Liver (tissue), 9 donors: ENCODE measurements around the gene PLPP4. TPM values are rescaled to one million over a fixed set of nuclear protein-coding genes. Genes with fewer than 3 reads are reported as not detected.

Experiments
- DNase-seq: peaks from one replicate; pipeline ENCODE4 v3.0.0-alpha.2; 2017; ENCODE audit warnings: low spot score
- H3K27ac ChIP-seq, 2 donors: one replicate each; pipeline ENCODE4 v1.7.0; 2013; ENCODE audit warnings: inconsistent platforms in 2 of 2, low read length in 2 of 2, control low read depth in 1 of 2, low read depth in 1 of 2, mild to moderate bottlenecking in 1 of 2
- H3K27me3 ChIP-seq, 4 donors: one replicate each; pipeline versions ENCODE4 v1.6.1 to v1.7.0; 2013; ENCODE audit warnings: low read length in 3 of 4, inconsistent platforms in 1 of 4, mild to moderate bottlenecking in 1 of 4, moderate library complexity in 1 of 4; ENCODE audit not compliant: control insufficient read depth in 4 of 4, insufficient read depth in 4 of 4
- H3K36me3 ChIP-seq, 4 donors: one replicate each; pipeline versions ENCODE4 v1.6.1 to v1.7.0; 2013; ENCODE audit warnings: low read length in 3 of 4, mild to moderate bottlenecking in 3 of 4, low read depth in 1 of 4, moderate library complexity in 1 of 4; ENCODE audit not compliant: control insufficient read depth in 4 of 4, insufficient read depth in 3 of 4
- H3K4me1 ChIP-seq, 4 donors: one replicate each; pipeline versions ENCODE4 v1.6.1 to v1.7.0; 2013; ENCODE audit warnings: low read length in 3 of 4, mild to moderate bottlenecking in 3 of 4, moderate library complexity in 1 of 4; ENCODE audit not compliant: control insufficient read depth in 4 of 4, insufficient read depth in 4 of 4
- H3K4me3 ChIP-seq, 3 donors: one replicate each; pipeline versions ENCODE4 v1.6.1 to v1.7.0; 2013; ENCODE audit warnings: low read length in 3 of 3, control low read depth in 1 of 3, low read depth in 1 of 3, mild to moderate bottlenecking in 1 of 3
- H3K9ac ChIP-seq, 2 donors: one replicate each; pipeline ENCODE4 v1.7.0; 2013; ENCODE audit warnings: low read length in 2 of 2, mild to moderate bottlenecking in 2 of 2, moderate library complexity in 2 of 2, control low read depth in 1 of 2, low read depth in 1 of 2
- H3K9me3 ChIP-seq, 4 donors: one replicate each; pipeline versions ENCODE4 v1.6.1 to v1.7.0; 2013; ENCODE audit warnings: low read length in 3 of 4; ENCODE audit not compliant: control insufficient read depth in 4 of 4
- ATF3 ChIP-seq: IDR thresholded peaks from 2 replicates; pipeline ENCODE4 v1.6.1; 2016; ENCODE audit warnings: antibody characterized with exemption
- CTCF ChIP-seq: fragments of 150-350 bp; IDR thresholded peaks from 2 replicates; pipeline ENCODE4 v1.5.1; 2017; ENCODE audit warnings: improper control_type of control experiment, low read depth, low read length; ENCODE audit not compliant: missing input control
- EGR1 ChIP-seq, 2 donors: IDR thresholded peaks; 2 replicates each; pipeline ENCODE4 v1.6.1; 2016 to 2018; ENCODE audit warnings: antibody characterized with exemption in 2 of 2, low read depth in 2 of 2
- FOXA2 ChIP-seq: IDR thresholded peaks from 2 replicates; pipeline ENCODE4 v1.6.1; 2016; ENCODE audit warnings: antibody characterized with exemption
- GABPA ChIP-seq, 2 donors: IDR thresholded peaks in 1 of 2; conservative IDR thresholded peaks in 1 of 2; 2 replicates each; pipeline ENCODE4 v1.6.1; 2016; ENCODE audit warnings: antibody characterized with exemption in 2 of 2, mild to moderate bottlenecking in 1 of 2, moderate library complexity in 1 of 2
- HNF4A ChIP-seq, 2 donors: conservative IDR thresholded peaks; 2 replicates each; pipeline ENCODE4 v1.6.1; 2016; ENCODE audit warnings: antibody characterized with exemption in 2 of 2, mild to moderate bottlenecking in 2 of 2
- HNF4G ChIP-seq: IDR thresholded peaks from 2 replicates; pipeline ENCODE4 v1.6.1; 2016; ENCODE audit warnings: antibody characterized with exemption
- NR2F2 ChIP-seq: IDR thresholded peaks from 2 replicates; pipeline ENCODE4 v1.6.1; 2016; ENCODE audit warnings: antibody characterized with exemption
- RAD21 ChIP-seq, 2 donors: IDR thresholded peaks; 2 replicates each; pipeline ENCODE4 v1.6.1; 2016; ENCODE audit warnings: antibody characterized with exemption in 2 of 2, mild to moderate bottlenecking in 2 of 2
- RXRA ChIP-seq, 2 donors: IDR thresholded peaks; 2 replicates each; pipeline ENCODE4 v1.6.1; 2017 to 2018; ENCODE audit warnings: antibody characterized with exemption in 2 of 2, mild to moderate bottlenecking in 1 of 2
- WGBS: extraction: QIAGEN DNeasy Blood & Tissue Kit; methylation state at CpG from one replicate; pipeline ENCODE4 v1.1.7; 2013; 5-methylcytosine and 5-hydroxymethylcytosine counted together
- polyA plus RNA-seq, 2 donors: library from polyadenylated mRNA; stranded (reverse) in 1 of 2; unstranded in 1 of 2; fragments of 200-250 nt in 1 of 2; fragments of >200 nt in 1 of 2; fragmentation: Nextera tagmentation in 1 of 2; extraction: Ambion mirVana in 1 of 2; gene quantifications; one replicate each; pipeline versions ENCODE4 v1.2.1 to v1.2.3, GENCODE V29; 2013 to 2015
- total RNA-seq, 2 donors: library from RNA; depleted of rRNA; stranded (reverse); fragments of >200 nt; gene quantifications; one replicate each; pipeline ENCODE4 v1.2.3, GENCODE V29; 2014
- TF ChIP-seq, protein P1 (sequence below): IDR thresholded peaks from 2 replicates; pipeline ENCODE4 v1.6.1; 2016; ENCODE audit warnings: antibody characterized with exemption, mild to moderate bottlenecking
- TF ChIP-seq, protein P2 (sequence below): IDR thresholded peaks from 2 replicates; pipeline ENCODE4 v1.6.1; 2016; ENCODE audit warnings: antibody characterized with exemption
- donor health status: healthy.
- donor health status: healthy.
- donor health status: healthy.
- donor health status: healthy.
- donor health status: healthy.

Gene PLPP4
- total and polyA plus RNA-seq, 4 donors = 0.14 to 2.8 (median 0.93) TPM

DNA sequence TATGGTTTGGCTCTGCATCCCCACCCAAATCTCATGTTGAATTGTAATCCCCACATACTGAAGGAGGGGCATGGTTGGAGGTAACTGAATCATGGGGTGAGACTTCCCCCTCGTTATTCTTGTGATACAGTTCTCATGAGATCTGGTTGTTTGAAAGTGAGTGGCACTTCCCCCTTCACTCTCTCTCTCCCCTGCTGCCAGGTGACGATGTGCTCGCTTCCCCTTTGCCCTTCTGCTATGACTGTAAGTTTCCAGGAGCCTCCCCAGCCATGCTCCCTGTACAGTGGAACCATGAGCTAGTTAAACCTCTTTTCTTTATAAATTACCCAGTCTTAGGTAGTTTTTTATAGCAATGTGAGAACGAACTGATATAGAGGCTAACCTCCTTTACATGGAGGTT is 16.6 kb downstream of the PLPP4 start:
- no peaks in the 10 kb centered on the region for H3K4me1 ChIP-seq
- WGBS = 38% methylated on average over 4 of the region's 4 CpGs
- no peak overlapping the region for H3K9ac ChIP-seq
- H3K9me3 ChIP-seq = no peaks in the 10 kb centered on the region
- peak; percentile 19 for DNase-seq
- TF ChIP-seq, protein P1, sequence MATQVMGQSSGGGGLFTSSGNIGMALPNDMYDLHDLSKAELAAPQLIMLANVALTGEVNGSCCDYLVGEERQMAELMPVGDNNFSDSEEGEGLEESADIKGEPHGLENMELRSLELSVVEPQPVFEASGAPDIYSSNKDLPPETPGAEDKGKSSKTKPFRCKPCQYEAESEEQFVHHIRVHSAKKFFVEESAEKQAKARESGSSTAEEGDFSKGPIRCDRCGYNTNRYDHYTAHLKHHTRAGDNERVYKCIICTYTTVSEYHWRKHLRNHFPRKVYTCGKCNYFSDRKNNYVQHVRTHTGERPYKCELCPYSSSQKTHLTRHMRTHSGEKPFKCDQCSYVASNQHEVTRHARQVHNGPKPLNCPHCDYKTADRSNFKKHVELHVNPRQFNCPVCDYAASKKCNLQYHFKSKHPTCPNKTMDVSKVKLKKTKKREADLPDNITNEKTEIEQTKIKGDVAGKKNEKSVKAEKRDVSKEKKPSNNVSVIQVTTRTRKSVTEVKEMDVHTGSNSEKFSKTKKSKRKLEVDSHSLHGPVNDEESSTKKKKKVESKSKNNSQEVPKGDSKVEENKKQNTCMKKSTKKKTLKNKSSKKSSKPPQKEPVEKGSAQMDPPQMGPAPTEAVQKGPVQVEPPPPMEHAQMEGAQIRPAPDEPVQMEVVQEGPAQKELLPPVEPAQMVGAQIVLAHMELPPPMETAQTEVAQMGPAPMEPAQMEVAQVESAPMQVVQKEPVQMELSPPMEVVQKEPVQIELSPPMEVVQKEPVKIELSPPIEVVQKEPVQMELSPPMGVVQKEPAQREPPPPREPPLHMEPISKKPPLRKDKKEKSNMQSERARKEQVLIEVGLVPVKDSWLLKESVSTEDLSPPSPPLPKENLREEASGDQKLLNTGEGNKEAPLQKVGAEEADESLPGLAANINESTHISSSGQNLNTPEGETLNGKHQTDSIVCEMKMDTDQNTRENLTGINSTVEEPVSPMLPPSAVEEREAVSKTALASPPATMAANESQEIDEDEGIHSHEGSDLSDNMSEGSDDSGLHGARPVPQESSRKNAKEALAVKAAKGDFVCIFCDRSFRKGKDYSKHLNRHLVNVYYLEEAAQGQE = no peak
- no peak for TF ChIP-seq FOXA2
- TF ChIP-seq, protein P2, sequence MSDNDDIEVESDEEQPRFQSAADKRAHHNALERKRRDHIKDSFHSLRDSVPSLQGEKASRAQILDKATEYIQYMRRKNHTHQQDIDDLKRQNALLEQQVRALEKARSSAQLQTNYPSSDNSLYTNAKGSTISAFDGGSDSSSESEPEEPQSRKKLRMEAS = no peak
- H3K4me3 ChIP-seq = no peak overlapping the region
- H3K27me3 ChIP-seq = peaks cover 0 to 5% (median 0%) of the 10 kb centered on the region in 4 donors
- H3K36me3 ChIP-seq = no peaks in the 10 kb centered on the region
- H3K27ac ChIP-seq = no peak overlapping the region

GRCh38 chr10:120474956-120475355 is 17.9 kb downstream of the PLPP4 start:
- Histone ChIP-seq H3K27me3 (peaks cover 0 to 8% (median 0%) of the 10 kb centered on the region in 4 donors), H3K36me3 (no peaks in the 10 kb centered on the region), H3K9ac (no peak overlapping the region), H3K9me3 (no peaks in the 10 kb centered on the region), H3K27ac (no peak overlapping the region), H3K4me3 (no peak overlapping the region), H3K4me1 (no peaks in the 10 kb centered on the region)
- peak; percentile 9 for DNase-seq
- TF ChIP-seq CTCF (no peak), ATF3 (no peak), FOXA2 (no peak), HNF4A (conservative IDR thresholded peaks at IDR 0.05) (no peak), GABPA (IDR thresholded peaks at IDR 0.05 in 1 of 2, conservative IDR thresholded peaks at IDR 0.05 in 1 of 2) (no peak), HNF4G (no peak), NR2F2 (no peak), EGR1 (IDR thresholded peaks at IDR 0.05; ENCODE audit: low read depth in 2 of 2) (no peak), RAD21 (IDR thresholded peaks at IDR 0.05) (no peak), RXRA (IDR thresholded peaks at IDR 0.05) (no peak)
- TF ChIP-seq, protein P2 = no peak
- TF ChIP-seq, protein P1 = no peak
- 62% methylated on average over 1 of the region's 1 CpG for WGBS
